Mucosa of rectum (tissue), 2 donors: Measurements from ENCODE around the gene TNFRSF13B.

ENCODE experiments used
- H3K27ac ChIP-seq, 2 donors: one replicate each; pipeline ENCODE4 v1.7.0; 2013; ENCODE audit warnings: inconsistent platforms in 2 of 2, low read depth in 2 of 2, low read length in 2 of 2
- H3K27me3 ChIP-seq, 2 donors: one replicate each; pipeline ENCODE4 v1.7.0; 2013; ENCODE audit warnings: low read length in 2 of 2; ENCODE audit not compliant: control insufficient read depth in 2 of 2, insufficient read depth in 2 of 2
- H3K36me3 ChIP-seq, 2 donors: one replicate each; pipeline ENCODE4 v1.7.0; 2013; ENCODE audit warnings: low read length in 2 of 2; ENCODE audit not compliant: control insufficient read depth in 2 of 2, insufficient read depth in 2 of 2
- H3K4me1 ChIP-seq, 2 donors: one replicate each; pipeline ENCODE4 v1.7.0; 2013; ENCODE audit warnings: low read length in 2 of 2, mild to moderate bottlenecking in 1 of 2; ENCODE audit not compliant: control insufficient read depth in 2 of 2, insufficient read depth in 2 of 2
- H3K4me3 ChIP-seq, 2 donors: one replicate each; pipeline ENCODE4 v1.7.0; 2013; ENCODE audit warnings: low read length in 2 of 2
- H3K9ac ChIP-seq, 2 donors: one replicate each; pipeline ENCODE4 v1.7.0; 2013; ENCODE audit warnings: low read length in 2 of 2, low read depth in 1 of 2, mild to moderate bottlenecking in 1 of 2
- H3K9me3 ChIP-seq, 2 donors: one replicate each; pipeline ENCODE4 v1.7.0; 2013; ENCODE audit warnings: low read length in 2 of 2; ENCODE audit not compliant: control insufficient read depth in 2 of 2
- donor health status: healthy.
- donor health status: Normal muscosa, but diverticular disease.

The TNFRSF13B gene

DNA sequence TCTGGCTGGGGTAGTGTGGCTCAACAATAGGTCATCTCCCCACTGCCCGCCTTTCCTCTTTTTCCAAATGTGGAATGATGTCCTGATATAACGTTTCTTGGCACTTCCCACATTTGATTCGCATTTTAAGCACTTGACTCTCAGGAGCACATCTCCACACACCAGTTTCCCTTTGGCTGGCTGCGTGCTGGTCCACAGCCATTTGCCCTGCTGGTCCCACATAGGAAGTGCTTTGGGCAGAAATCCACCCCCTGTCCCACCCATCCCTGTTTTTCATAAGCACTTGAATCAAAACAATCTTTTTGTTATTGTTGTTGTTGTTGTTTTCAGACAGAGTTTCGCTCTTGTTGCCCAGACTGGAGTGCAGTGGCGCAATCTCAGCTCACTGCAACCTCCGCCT, 24.0 kb upstream of the TNFRSF13B start:
- no peak overlapping the region for H3K4me3 ChIP-seq
- H3K9ac ChIP-seq, result no peak overlapping the region
- H3K36me3 ChIP-seq, result no peaks in the 10 kb centered on the region
- H3K9me3 ChIP-seq, result no peaks in the 10 kb centered on the region
- no peak overlapping the region for H3K27ac ChIP-seq
- H3K4me1 ChIP-seq, result peaks cover 3% of the 10 kb centered on the region in 2 donors
- no peaks in the 10 kb centered on the region for H3K27me3 ChIP-seq

DNA sequence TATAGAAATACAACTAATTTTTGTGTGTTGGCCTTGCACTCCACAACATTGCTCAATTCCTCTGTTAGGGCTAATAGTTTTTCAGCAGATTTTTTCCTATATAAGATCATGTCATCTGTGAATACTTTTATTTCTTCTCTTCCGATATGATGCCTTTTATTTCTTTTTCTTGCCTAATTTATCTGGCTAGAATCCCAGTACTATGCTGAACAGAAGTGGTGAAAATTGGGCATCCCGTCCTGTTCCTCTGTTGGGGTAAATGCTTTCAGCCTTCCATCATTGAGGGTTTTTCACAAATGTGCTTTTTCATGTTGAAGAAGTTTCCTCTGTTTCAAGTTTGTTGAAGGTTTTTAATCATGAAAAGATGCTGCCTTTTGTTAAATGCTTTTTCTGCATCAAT, 22.7 kb upstream of the TNFRSF13B start:
- H3K9me3 ChIP-seq, result no peaks in the 10 kb centered on the region
- H3K4me3 ChIP-seq, result no peak overlapping the region
- peaks cover 12% of the 10 kb centered on the region in 2 donors for H3K4me1 ChIP-seq
- H3K36me3 ChIP-seq, result no peaks in the 10 kb centered on the region
- H3K27me3 ChIP-seq, result no peaks in the 10 kb centered on the region
- no peak overlapping the region for H3K27ac ChIP-seq
- no peak overlapping the region for H3K9ac ChIP-seq

DNA sequence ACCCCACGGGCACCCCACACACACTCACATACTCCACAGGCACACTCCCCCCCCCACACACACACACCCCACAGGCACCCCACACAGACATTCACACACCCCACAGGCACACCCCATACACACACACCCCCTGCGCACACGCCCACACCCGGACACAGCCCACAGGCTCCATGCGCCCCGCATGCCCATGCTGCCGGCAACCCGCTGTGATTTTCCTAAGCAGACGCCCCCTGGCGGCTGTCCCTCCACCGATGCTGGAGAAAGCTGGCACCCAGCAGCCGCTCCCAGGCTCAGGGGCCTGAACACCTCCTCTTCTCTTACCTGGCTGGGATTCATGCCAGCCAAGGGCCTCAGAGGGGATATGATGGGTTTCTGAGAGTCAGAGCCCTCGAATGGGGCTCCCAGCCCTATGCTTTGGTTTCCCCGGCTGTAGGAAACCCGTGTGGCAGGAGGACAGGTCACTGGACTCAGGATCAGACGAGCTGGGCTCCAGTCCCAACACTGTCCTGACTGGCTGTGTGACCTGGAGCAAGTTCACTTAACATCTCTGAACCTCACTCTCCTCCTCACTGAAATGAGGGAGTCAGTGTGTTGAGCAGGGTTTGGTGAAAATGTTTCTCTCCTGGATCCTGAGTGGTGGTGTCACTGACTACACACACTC, 19.6 kb upstream of the TNFRSF13B start:
- H3K4me3 ChIP-seq, result no peak overlapping the region
- H3K9ac ChIP-seq, result no peak overlapping the region

DNA sequence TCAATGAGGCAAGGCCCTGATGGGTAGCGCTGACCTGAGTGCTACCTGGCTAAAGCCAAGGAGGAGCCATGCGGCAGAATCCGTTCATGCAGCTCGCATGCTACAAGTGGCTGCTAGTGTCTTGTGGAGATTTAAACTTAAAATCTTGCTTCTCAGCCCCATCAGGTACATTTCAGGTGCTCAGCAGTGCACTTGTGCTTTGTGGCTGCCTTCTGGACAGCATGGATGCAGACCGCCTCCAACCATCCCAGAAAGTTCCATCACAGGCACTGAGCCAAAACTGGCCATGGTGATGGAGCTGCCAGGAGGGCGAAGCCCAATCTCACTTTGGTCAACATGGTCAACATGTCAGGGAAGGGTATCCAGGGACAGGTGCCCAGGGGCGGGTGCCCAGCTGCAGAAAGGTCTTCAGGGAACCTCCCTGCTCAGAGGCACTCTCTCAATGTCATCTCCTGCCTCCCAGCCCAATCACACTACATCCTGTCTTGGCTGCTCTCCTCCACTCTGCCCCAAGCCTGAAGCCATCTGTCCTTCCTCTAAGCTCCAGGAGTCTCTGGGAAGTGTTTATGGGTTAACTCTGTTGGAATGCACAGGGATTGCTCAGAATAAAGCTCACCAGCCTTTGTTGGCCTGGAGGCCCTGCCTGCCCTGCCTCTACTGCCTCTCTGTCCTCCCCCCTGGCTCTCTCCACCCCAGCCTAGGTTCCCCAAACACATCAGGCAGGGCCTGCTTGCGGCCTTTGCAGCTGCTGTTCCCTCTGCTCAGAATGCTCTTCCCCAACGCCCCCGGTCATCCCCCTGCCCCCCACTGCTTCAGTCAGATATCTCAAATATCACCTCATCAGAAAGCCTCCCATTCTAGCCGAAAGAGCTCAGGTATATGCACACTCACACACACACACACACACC, 18.3 kb upstream of the TNFRSF13B start:
- H3K9me3 ChIP-seq, result no peaks in the 10 kb centered on the region
- no peaks in the 10 kb centered on the region for H3K36me3 ChIP-seq
- peaks cover 23% of the 10 kb centered on the region in 2 donors for H3K4me1 ChIP-seq
- peak overlapping the region in 1 of 2 donors; percentile 44 for H3K4me3 ChIP-seq
- no peak overlapping the region for H3K9ac ChIP-seq
- no peaks in the 10 kb centered on the region for H3K27me3 ChIP-seq
- peak overlapping the region; percentile 40 to 84 for H3K27ac ChIP-seq

More for the DNA sequence above, 19.6 kb upstream of the TNFRSF13B start:
- no peaks in the 10 kb centered on the region for H3K27me3 ChIP-seq
- peak overlapping the region in 1 of 2 donors; percentile 16 for H3K27ac ChIP-seq
- H3K9me3 ChIP-seq, result no peaks in the 10 kb centered on the region
- peaks cover 23% of the 10 kb centered on the region in 2 donors for H3K4me1 ChIP-seq
- no peaks in the 10 kb centered on the region for H3K36me3 ChIP-seq

DNA sequence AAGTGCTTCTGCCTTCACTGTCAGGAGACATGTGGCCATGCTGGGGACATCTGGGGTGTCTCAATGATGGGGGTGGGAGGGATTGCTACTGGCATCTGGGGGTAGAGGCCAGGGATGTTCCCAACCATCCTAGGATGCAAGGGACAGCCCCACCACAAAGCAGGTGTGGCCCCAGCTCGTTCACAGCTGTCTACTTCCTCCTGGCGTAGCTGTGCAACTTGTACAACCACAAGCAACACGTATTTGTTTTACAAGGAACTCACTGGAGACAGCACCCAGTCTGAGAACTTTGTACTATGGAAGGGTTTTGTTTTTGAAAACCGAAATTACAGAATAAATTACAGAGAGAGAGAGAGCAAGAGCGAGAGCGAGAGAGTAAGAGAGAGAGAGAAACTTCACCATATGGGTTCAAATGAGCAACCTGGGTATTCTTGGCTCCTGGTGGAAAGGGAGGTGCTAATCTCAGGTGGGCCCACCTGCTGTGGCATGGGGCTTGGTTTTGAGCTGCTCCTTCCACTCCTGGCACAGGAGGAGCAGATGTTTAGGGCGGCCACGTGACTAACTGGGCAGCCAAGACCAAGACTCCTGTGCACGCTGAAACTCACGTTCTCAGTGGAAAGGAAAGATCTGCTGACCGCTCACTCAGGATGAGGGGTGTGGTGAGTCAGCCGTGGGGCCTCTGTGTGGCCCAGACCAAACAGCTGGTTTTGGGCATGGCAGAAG, 17.5 kb upstream of the TNFRSF13B start:
- Histone ChIP-seq H3K4me3 (peak overlapping the region; percentile 8 to 44), H3K9ac (peak overlapping the region; percentile 6 to 21), H3K9me3 (no peaks in the 10 kb centered on the region), H3K4me1 (peaks cover 23% of the 10 kb centered on the region in 2 donors), H3K36me3 (no peaks in the 10 kb centered on the region), H3K27me3 (no peaks in the 10 kb centered on the region), H3K27ac (peak overlapping the region; percentile 50 to 84)

DNA sequence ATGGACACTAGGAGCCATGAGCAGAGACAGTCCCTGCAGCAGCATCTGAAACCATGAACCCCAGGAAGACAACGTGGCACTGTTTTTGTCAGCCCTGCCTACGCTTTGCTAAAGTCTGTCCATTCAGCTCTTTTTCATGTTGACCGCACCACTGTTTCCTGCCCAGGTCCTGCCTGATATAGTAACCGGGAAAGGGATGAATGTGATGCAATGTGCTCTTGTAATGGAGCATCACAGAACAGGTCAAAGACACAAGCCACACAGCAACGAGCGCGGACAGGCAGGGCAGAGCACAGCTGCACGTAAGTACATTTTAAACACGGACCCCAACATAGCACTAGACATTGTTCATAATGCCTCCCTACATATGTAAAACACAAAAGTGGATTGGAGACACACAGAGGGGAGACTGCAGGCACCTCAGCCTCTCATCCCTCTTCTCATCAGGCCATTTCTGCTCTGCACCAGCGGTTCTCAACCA, 16.9 kb upstream of the TNFRSF13B start:
- Histone ChIP-seq H3K4me3 (peak overlapping the region in 1 of 2 donors; percentile 44), H3K36me3 (no peaks in the 10 kb centered on the region), H3K4me1 (peaks cover 23% of the 10 kb centered on the region in 2 donors), H3K9me3 (no peaks in the 10 kb centered on the region), H3K9ac (peak overlapping the region in 1 of 2 donors; percentile 47), H3K27me3 (no peaks in the 10 kb centered on the region), H3K27ac (peak overlapping the region; percentile 50 to 84)

DNA sequence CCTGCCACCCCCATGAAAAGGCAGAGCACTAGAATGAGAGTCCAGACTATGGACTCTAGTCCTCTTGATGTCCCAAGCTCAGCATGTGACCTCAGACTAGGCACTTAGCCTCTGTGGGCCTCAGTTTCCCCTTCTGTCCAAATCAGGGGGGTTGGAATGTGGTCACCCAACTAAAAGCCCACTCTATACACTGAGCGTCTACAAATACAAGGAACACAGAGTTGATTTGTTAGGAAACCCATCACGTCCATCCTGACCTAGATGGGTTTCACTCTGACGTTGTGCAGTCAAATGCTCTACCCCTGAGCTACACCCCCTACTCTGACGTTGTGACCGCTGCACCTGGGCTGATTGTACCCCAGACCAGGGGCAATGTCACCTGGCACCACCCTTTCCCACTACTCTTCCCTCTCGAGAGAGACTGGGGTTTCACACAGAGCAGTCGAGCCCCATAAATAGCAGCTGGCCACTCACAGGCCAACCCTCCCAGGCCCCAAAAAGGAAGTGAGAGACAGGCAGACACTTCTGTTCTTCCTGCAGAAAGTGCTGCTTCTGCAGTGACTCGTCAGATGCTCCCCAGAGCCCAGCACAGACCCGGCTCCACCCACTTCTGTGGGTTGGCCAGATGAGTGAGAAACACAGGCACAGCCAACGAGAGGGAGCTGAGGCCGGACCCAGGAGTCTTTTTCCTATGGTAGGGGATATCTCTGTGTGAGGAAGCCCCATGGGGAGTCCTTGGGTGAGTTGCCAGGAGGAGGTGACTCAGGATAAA, 16.1 kb upstream of the TNFRSF13B start:
- Histone ChIP-seq H3K4me3 (peak overlapping the region in 1 of 2 donors; percentile 27), H3K9me3 (no peaks in the 10 kb centered on the region), H3K9ac (peak overlapping the region in 1 of 2 donors; percentile 42), H3K27ac (peak overlapping the region; percentile 63 to 84), H3K27me3 (no peaks in the 10 kb centered on the region), H3K4me1 (peaks cover 23% of the 10 kb centered on the region in 2 donors), H3K36me3 (no peaks in the 10 kb centered on the region)

DNA sequence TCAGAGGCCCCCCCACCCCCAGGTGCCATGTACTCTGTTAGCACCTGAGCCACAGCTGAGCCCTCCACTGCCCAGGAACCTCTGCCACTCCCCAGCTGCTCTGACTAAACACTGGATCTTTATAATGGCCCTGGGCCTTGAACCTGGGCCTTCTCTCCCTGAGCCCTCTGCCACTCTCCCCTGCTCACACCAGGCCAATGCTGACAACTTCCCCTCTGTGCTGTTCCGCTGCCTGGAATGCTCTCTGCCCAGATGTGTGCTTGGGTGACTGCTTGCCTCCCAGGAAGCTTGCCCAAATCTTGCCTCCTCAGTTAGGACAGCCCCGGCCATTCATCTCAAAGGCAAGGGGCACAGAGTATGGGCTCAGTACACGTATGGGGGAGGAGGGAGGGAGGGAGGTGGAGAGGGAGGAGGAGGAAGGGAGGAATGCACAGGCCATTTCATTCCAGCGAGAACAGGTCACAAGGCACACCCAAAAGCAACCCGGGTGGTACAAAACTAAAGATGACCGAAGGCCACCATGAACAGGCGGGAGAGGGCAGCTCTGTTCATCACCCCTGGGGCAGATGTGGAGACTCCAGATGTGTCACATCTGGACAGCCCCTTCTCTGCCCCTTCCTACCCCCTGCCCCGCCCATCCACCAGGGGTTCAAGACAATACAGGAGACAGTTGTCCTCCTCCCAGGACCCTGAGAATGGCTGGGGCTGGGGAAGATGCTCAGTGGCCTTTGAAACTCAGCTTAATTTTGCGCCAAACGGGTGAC, 15.3 kb upstream of the TNFRSF13B start:
- no peaks in the 10 kb centered on the region for H3K9me3 ChIP-seq
- H3K9ac ChIP-seq, result peak overlapping the region in 1 of 2 donors; percentile 38
- H3K27ac ChIP-seq, result peak overlapping the region; percentile 63 to 82
- H3K36me3 ChIP-seq, result no peaks in the 10 kb centered on the region
- no peak overlapping the region for H3K4me3 ChIP-seq
- H3K27me3 ChIP-seq, result no peaks in the 10 kb centered on the region
- peaks cover 23% of the 10 kb centered on the region in 2 donors for H3K4me1 ChIP-seq

DNA sequence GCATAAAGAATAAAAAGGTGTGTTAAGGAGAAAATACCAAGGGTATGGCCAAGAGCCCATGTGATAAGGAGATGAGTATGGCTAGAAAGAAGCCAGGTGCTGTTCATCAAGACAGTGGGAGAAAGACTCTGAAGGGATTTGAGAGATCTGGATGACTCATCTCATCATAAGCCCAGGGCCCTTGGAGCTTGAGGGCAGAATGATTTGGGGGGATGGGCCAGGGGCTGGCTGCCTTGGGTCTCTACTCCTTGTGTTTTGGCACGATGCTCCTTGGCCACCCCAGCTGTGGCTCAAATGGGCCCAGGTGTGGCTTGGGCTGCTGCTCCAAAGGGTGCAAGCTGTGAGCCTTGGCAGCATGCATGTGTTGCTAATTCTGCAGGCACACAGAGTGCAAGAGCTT, 14.5 kb upstream of the TNFRSF13B start:
- Histone ChIP-seq H3K36me3 (no peaks in the 10 kb centered on the region), H3K27ac (no peak overlapping the region), H3K27me3 (no peaks in the 10 kb centered on the region), H3K4me1 (peaks cover 22 to 23% of the 10 kb centered on the region in 2 donors), H3K4me3 (no peak overlapping the region), H3K9me3 (no peaks in the 10 kb centered on the region), H3K9ac (no peak overlapping the region)
